ENCODE results near the gene CTXND1.

CTXND1 gene

GRCh38 chr15:80182611-80183261, 69.3 kb downstream of the CTXND1 start:
- Histone ChIP-seq H3K36me3 (peaks cover 54% of the 10 kb centered on the region), H3K4me1 (ENCODE audit: control insufficient read depth in 1 of 2, insufficient read depth in 1 of 2, low read depth in 1 of 2, low read length in 1 of 2) (no peaks in the 10 kb centered on the region), H3K27ac (no peak overlapping the region), H3K9me3 (no peaks in the 10 kb centered on the region), H3K27me3 (no peaks in the 10 kb centered on the region), H3K4me3 (ENCODE audit: low read depth in 1 of 2, low read length in 1 of 2) (no peak overlapping the region)
- TF ChIP-seq CTCF (IDR thresholded peaks at IDR 0.05) = no peak

DNA sequence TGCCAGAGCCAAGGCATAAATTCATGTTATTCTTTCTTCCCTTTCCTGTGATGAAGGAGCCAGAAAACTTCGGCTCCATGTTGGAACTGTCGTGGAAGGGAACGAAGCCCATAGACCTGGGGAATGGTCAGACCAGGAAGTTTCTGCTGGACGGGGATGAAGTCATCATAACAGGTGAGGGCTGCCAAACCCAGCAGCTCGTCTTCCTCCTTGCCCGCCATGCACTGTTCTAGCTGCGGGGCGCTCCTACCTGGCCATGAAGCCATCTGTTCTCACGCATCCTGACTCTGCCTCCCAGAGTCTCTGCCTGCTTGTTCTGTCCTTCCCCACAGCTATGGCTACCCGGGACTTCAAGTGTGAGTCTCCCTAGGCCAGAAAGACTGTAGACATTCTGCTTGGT, 71.0 kb downstream of the CTXND1 start:
- Histone ChIP-seq H3K9me3 (no peaks in the 10 kb centered on the region), H3K27ac (no peak overlapping the region), H3K4me1 (ENCODE audit: control insufficient read depth in 1 of 2, insufficient read depth in 1 of 2, low read depth in 1 of 2, low read length in 1 of 2) (no peaks in the 10 kb centered on the region), H3K27me3 (no peaks in the 10 kb centered on the region), H3K4me3 (ENCODE audit: low read depth in 1 of 2, low read length in 1 of 2) (no peak overlapping the region), H3K36me3 (peaks cover 45% of the 10 kb centered on the region)
- no peak for TF ChIP-seq CTCF (IDR thresholded peaks at IDR 0.05)

DNA sequence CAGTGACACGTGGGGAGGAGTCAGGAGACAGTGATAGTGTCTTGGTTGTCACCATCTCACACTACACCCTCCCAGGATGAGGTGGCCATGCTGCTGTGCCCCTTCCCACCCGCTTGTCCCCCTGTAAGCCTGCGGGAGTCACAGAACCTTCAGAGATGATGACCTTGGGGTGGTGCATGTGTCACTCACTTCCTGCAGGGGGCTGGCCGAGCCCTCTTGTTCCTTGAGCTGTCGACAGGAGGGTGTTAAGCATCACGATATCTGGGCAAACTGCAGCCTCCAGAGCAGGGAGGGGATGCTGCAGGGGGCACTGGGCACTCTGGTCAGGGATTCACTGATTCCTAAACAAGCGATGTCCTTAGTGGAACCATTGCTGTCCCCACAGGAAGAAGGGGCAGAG, 71.5 kb downstream of the CTXND1 start:
- no peak overlapping the region for H3K4me3 ChIP-seq (ENCODE audit: low read depth in 1 of 2, low read length in 1 of 2)
- H3K27ac ChIP-seq = no peak overlapping the region
- H3K27me3 ChIP-seq = no peaks in the 10 kb centered on the region
- no peaks in the 10 kb centered on the region for H3K4me1 ChIP-seq (ENCODE audit: control insufficient read depth in 1 of 2, insufficient read depth in 1 of 2, low read depth in 1 of 2, low read length in 1 of 2)
- H3K36me3 ChIP-seq = peaks cover 42% of the 10 kb centered on the region
- H3K9me3 ChIP-seq = no peaks in the 10 kb centered on the region
- TF ChIP-seq CTCF (IDR thresholded peaks at IDR 0.05) = no peak

GRCh38 chr15:80179935-80180334, 72.1 kb downstream of the CTXND1 start:
- H3K4me1 ChIP-seq (ENCODE audit: control insufficient read depth in 1 of 2, insufficient read depth in 1 of 2, low read depth in 1 of 2, low read length in 1 of 2) = no peaks in the 10 kb centered on the region
- H3K9me3 ChIP-seq = no peaks in the 10 kb centered on the region
- H3K27ac ChIP-seq = no peak overlapping the region
- peaks cover 44% of the 10 kb centered on the region for H3K36me3 ChIP-seq
- H3K27me3 ChIP-seq = no peaks in the 10 kb centered on the region
- H3K4me3 ChIP-seq (ENCODE audit: low read depth in 1 of 2, low read length in 1 of 2) = no peak overlapping the region
- TF ChIP-seq CTCF (IDR thresholded peaks at IDR 0.05) = no peak

DNA sequence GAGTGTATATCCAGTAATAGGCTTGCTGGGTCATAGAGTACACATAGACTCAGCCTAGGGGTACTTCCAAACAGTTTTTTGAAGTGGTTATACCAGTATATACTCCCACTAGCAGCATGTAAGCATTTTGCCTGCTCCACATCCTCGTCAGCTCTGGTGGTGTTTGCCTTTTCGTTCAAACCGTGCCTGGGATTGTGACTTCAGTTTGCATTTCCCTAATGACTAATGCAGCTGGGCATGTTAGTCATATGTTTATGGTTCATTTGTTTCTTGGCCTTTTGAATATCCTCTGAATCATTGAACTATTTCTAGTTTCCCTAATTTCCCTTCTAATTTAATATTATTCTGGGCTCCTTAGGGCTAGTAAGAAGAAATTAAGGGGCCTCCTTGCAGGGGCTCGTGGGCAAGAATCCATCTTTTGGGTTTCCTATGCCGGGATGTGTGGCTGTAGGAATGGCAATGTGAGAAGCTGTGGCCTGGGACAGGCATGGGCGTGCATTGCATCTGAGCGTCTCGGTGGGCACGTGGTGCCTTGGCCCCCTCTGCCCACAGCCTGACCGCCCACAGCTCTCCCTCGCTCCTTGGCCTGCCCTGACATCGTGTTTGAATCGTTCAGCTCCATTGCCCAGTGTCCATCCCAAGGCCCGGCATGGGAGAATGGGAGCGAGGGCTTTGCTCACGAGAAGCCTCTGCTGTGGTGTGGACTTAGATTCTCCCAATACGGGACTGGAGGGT, 72.8 kb downstream of the CTXND1 start:
- Histone ChIP-seq H3K4me1 (ENCODE audit: control insufficient read depth in 1 of 2, insufficient read depth in 1 of 2, low read depth in 1 of 2, low read length in 1 of 2) (no peaks in the 10 kb centered on the region), H3K4me3 (ENCODE audit: low read depth in 1 of 2, low read length in 1 of 2) (no peak overlapping the region), H3K27me3 (no peaks in the 10 kb centered on the region), H3K27ac (no peak overlapping the region), H3K36me3 (peaks cover 43% of the 10 kb centered on the region), H3K9me3 (no peaks in the 10 kb centered on the region)
- no peak for TF ChIP-seq CTCF (IDR thresholded peaks at IDR 0.05)
